SU-DHL-6 (cell line): ENCODE data around the gene SPINK7.

ENCODE experiments used
- EZH2phosphoT487 ChIP-seq: fragments of 200-600 bp; sonication (generic), shearing (Covaris generic); conservative IDR thresholded peaks from 2 replicates; pipeline ENCODE4 v1.6.1; 2018; ENCODE audit warnings: mild to moderate bottlenecking, antibody characterized with exemption, low read length, moderate library complexity, mixed read lengths
- TF ChIP-seq, protein P1 (sequence below): fragments of 200-600 bp; sonication (generic); IDR thresholded peaks from one replicate; pipeline ENCODE4 v1.5.1; 2017; ENCODE audit warnings: antibody characterized with exemption, mild to moderate bottlenecking, low read length, moderate library complexity; ENCODE audit not compliant: insufficient read depth, poor library complexity, severe bottlenecking

GRCh38 chr5:148343603-148344487 lies 31.6 kb downstream of the SPINK7 start:
- TF ChIP-seq, protein P1, sequence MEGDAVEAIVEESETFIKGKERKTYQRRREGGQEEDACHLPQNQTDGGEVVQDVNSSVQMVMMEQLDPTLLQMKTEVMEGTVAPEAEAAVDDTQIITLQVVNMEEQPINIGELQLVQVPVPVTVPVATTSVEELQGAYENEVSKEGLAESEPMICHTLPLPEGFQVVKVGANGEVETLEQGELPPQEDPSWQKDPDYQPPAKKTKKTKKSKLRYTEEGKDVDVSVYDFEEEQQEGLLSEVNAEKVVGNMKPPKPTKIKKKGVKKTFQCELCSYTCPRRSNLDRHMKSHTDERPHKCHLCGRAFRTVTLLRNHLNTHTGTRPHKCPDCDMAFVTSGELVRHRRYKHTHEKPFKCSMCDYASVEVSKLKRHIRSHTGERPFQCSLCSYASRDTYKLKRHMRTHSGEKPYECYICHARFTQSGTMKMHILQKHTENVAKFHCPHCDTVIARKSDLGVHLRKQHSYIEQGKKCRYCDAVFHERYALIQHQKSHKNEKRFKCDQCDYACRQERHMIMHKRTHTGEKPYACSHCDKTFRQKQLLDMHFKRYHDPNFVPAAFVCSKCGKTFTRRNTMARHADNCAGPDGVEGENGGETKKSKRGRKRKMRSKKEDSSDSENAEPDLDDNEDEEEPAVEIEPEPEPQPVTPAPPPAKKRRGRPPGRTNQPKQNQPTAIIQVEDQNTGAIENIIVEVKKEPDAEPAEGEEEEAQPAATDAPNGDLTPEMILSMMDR = no peak
- no peak for TF ChIP-seq EZH2phosphoT487
